Measurements from ENCODE around the gene ICAM4.
"Not testable (repeated sequence)": the region's sequence is repeated elsewhere in the genome, so short reads cannot be mapped to it uniquely, and the experiment has no call there.

ICAM4 gene

DNA sequence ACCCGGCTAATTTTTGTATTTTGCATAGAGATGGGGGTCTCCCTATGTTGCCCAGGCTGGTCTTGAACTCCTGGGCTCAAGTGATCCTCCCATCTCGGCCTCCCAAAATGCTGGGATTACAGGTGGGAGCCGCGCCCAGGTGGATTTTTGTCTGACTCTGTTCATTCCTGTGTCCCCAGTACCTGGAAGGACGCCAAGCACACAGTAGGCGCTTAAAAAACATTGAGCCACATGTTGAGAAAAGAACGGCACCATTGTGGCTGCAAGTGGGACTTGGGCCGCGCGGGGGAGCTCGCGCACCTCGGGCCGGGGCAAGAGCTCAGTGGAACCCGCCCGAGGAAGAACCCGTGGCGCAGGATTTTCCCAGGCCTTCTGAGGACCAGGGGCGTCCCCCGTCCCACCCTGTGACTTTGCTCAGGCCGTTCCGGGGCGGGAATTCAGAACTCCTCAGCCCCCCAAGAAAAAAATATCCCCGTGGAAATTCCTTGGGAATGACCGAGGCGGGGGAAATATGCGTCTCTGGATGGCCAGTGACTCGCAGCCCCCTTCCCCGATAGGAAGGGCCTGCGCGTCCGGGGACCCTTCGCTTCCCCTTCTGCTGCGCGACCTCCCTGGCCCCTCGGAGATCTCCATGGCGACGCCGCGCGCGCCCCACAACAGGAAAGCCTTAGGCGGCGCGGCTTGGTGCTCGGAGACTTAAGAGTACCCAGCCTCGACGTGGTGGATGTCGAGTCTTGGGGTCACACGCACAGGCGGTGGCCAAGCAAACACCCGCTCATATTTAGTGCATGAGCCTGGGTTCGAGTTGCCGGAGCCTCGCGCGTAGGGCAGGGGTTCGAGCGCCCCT, 17.2 kb upstream of the ICAM4 start:
- Histone ChIP-seq H3K9me3 (ENCODE audit: control insufficient read depth, insufficient read depth, low read depth, low read length) (no peaks in the 10 kb centered on the region), H3K36me3 (ENCODE audit: control insufficient read depth, insufficient read depth, low read length) (no peaks in the 10 kb centered on the region), H3K27ac (ENCODE audit: low read depth, low read length) (no peak overlapping the region), H3K27me3 (ENCODE audit: control insufficient read depth, insufficient read depth, low read length) (peaks cover 43% of the 10 kb centered on the region), H3K4me1 (ENCODE audit: control insufficient read depth, insufficient read depth, low read length) (peaks cover 8% of the 10 kb centered on the region), H3K9ac (ENCODE audit: low read length) (peak overlapping the region; percentile 3), H3K4me3 (ENCODE audit: low read depth, low read length) (peak overlapping the region; percentile 52)

DNA sequence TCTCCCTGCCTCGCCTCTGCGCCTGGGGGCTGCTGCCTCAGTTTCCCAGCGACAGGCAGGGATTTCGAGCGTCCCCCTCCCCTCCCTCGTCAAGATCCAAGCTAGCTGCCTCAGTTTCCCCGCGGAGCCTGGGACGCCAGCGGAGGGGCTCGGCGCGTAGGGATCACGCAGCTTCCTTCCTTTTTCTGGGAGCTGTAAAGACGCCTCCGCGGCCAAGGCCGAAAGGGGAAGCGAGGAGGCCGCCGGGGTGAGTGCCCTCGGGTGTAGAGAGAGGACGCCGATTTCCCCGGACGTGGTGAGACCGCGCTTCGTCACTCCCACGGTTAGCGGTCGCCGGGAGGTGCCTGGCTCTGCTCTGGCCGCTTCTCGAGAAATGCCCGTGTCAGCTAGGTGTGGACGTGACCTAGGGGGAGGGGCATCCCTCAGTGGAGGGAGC, 16.6 kb upstream of the ICAM4 start:
- Histone ChIP-seq H3K9ac (ENCODE audit: low read length) (peak overlapping the region; percentile 3), H3K36me3 (ENCODE audit: control insufficient read depth, insufficient read depth, low read length) (no peaks in the 10 kb centered on the region), H3K27ac (ENCODE audit: low read depth, low read length) (no peak overlapping the region)

DNA sequence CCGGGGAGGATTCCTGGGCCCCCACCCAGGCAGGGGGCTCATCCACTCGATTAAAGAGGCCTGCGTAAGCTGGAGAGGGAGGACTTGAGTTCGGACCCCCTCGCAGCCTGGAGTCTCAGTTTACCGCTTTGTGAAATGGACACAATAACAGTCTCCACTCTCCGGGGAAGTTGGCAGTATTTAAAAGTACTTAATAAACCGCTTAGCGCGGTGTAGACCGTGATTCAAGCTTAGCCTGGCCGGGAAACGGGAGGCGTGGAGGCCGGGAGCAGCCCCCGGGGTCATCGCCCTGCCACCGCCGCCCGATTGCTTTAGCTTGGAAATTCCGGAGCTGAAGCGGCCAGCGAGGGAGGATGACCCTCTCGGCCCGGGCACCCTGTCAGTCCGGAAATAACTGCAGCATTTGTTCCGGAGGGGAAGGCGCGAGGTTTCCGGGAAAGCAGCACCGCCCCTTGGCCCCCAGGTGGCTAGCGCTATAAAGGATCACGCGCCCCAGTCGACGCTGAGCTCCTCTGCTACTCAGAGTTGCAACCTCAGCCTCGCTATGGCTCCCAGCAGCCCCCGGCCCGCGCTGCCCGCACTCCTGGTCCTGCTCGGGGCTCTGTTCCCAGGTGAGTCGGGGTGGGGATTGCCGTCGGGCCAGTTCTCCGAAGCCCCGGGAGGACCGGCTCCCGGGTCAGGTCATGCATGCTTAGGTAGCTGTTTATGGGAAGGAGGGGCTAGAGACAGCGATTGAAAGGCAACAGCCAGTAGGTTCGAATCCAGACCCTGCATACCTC, 15.9 kb upstream of the ICAM4 start, which contains the start of gene ICAM1:
TSS of gene ICAM1 (plus strand) at position 505 of the 779 bp plus-strand sequence. CDS start at position 545, 40 bp downstream.
- no peaks in the 10 kb centered on the region for H3K9me3 ChIP-seq (ENCODE audit: control insufficient read depth, insufficient read depth, low read depth, low read length)
- peaks cover 8% of the 10 kb centered on the region for H3K4me1 ChIP-seq (ENCODE audit: control insufficient read depth, insufficient read depth, low read length)
- peaks cover 43% of the 10 kb centered on the region for H3K27me3 ChIP-seq (ENCODE audit: control insufficient read depth, insufficient read depth, low read length)
- peak within 1 kb of the TSS; percentile 52 for H3K4me3 ChIP-seq (ENCODE audit: low read depth, low read length)
- H3K9ac ChIP-seq (ENCODE audit: low read length), result peak within 1 kb of the TSS; percentile 3
- no peaks in the 10 kb centered on the region for H3K36me3 ChIP-seq (ENCODE audit: control insufficient read depth, insufficient read depth, low read length)
- no peak within 1 kb of the TSS for H3K27ac ChIP-seq (ENCODE audit: low read depth, low read length)

More for the DNA sequence above, 16.6 kb upstream of the ICAM4 start:
- peak overlapping the region; percentile 52 for H3K4me3 ChIP-seq (ENCODE audit: low read depth, low read length)
- peaks cover 8% of the 10 kb centered on the region for H3K4me1 ChIP-seq (ENCODE audit: control insufficient read depth, insufficient read depth, low read length)
- peaks cover 43% of the 10 kb centered on the region for H3K27me3 ChIP-seq (ENCODE audit: control insufficient read depth, insufficient read depth, low read length)
- no peaks in the 10 kb centered on the region for H3K9me3 ChIP-seq (ENCODE audit: control insufficient read depth, insufficient read depth, low read depth, low read length)

DNA sequence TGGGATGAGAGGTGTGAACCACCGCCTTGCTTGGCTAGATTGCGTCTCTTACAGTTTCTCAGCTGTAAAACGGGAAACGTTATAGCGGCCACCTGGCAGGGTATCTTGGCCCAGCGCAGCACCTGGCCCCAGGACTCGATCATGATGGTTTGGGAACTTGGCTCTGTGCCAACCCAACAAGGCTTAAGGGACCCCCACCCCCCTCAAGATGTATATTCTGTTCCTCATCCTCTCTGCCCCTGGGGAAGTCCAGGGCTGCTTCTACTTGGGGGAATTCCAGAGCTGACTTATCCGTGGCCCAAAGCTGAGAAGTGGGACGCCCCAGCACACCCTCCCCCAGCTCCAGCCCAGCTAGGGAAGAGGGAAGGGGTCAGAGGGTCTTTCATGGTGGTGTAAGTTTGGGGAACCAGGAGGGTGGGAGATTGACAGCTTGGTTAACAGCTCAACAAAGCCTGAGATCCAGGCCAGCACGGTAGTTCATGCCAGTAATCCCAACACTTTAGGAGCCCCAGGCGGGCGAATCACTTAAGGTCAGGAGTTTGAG, 15.1 kb upstream of the ICAM4 start:
- no peak overlapping the region for H3K27ac ChIP-seq (ENCODE audit: low read depth, low read length)
- H3K4me1 ChIP-seq (ENCODE audit: control insufficient read depth, insufficient read depth, low read length), result peaks cover 8% of the 10 kb centered on the region
- H3K9me3 ChIP-seq (ENCODE audit: control insufficient read depth, insufficient read depth, low read depth, low read length), result no peaks in the 10 kb centered on the region
- H3K9ac ChIP-seq (ENCODE audit: low read length), result no peak overlapping the region
- peak overlapping the region; percentile 52 for H3K4me3 ChIP-seq (ENCODE audit: low read depth, low read length)
- H3K36me3 ChIP-seq (ENCODE audit: control insufficient read depth, insufficient read depth, low read length), result no peaks in the 10 kb centered on the region
- peaks cover 43% of the 10 kb centered on the region for H3K27me3 ChIP-seq (ENCODE audit: control insufficient read depth, insufficient read depth, low read length)

DNA sequence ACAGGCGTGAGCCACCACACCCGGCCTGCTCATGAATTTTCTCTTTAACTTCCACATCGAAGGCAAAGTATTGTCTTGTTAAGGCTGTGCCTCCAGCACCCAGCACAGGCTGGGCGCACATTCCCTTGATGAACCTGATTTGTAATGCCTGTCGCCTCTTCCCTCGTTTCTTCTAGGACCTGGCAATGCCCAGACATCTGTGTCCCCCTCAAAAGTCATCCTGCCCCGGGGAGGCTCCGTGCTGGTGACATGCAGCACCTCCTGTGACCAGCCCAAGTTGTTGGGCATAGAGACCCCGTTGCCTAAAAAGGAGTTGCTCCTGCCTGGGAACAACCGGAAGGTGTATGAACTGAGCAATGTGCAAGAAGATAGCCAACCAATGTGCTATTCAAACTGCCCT, 12.2 kb upstream of the ICAM4 start:
- no peaks in the 10 kb centered on the region for H3K36me3 ChIP-seq (ENCODE audit: control insufficient read depth, insufficient read depth, low read length)
- H3K9me3 ChIP-seq (ENCODE audit: control insufficient read depth, insufficient read depth, low read depth, low read length), result no peaks in the 10 kb centered on the region
- H3K4me3 ChIP-seq (ENCODE audit: low read depth, low read length), result no peak overlapping the region
- no peak overlapping the region for H3K27ac ChIP-seq (ENCODE audit: low read depth, low read length)
- peaks cover 33% of the 10 kb centered on the region for H3K27me3 ChIP-seq (ENCODE audit: control insufficient read depth, insufficient read depth, low read length)
- no peak overlapping the region for H3K9ac ChIP-seq (ENCODE audit: low read length)
- peaks cover 8% of the 10 kb centered on the region for H3K4me1 ChIP-seq (ENCODE audit: control insufficient read depth, insufficient read depth, low read length)

DNA sequence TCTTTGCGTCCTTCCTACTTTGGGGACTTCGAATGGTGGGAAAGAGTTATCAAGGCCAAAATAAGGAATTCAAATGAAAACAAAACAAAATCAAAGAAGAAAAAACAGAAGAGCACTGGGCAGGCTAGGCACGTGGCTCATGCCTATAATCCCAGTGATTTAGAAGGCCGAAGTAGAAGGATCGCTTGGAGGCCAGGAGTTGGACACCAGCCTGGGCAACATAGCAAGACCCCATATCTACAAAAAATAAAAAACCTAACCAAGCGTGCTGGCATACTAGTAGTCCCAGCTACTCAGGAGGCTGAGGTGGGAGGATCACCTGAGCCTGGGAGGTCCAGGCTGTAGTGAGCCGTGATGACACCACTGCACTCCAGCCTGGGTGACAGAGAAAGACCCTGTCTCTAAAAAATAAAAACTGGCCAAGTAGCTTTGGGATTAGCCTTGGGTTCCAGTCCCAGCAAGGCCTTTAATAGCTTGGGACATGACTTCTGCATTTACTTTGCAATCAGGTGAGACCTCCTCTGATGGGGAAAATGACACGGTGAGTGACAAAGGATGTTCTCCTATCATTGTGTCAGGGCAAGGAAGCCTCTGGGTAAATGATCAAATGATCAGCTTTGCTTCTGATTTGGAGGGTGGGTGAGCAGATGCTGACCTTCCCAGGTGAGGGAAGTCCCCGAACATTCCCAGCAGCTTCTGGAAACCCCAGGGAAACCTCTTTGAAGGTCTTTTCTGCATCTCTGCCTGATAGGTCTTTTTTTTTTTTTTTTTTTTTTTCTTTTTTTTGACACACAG, 8.8 kb upstream of the ICAM4 start:
- Histone ChIP-seq H3K9ac (ENCODE audit: low read length) (no peak overlapping the region), H3K27ac (ENCODE audit: low read depth, low read length) (no peak overlapping the region), H3K9me3 (ENCODE audit: control insufficient read depth, insufficient read depth, low read depth, low read length) (no peaks in the 10 kb centered on the region), H3K4me1 (ENCODE audit: control insufficient read depth, insufficient read depth, low read length) (no peaks in the 10 kb centered on the region), H3K36me3 (ENCODE audit: control insufficient read depth, insufficient read depth, low read length) (no peaks in the 10 kb centered on the region), H3K4me3 (ENCODE audit: low read depth, low read length) (no peak overlapping the region), H3K27me3 (ENCODE audit: control insufficient read depth, insufficient read depth, low read length) (0 out of 2 replicates have a peak, but pooled peaks cover under 1% of the 10 kb centered on the region)

DNA sequence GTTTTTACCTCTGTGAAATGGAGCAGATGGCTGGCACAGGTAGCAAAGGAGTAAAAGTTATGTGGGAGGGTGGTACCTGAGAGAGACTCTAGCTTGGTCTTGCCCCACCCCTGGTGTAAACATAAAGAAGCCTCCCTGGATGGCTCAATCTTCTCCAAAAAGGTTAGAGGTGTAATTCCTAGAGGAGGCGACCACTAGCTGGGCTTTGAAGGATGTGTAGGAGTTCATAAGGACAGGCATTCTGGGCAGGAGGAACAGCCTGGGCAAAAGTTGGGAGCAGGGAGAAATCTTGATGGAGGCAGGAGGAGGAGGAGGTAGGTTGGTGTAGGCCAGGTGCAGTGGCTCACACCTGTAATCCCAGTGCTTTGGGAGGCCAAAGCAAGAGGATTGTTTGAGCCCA, 7.8 kb upstream of the ICAM4 start:
- Histone ChIP-seq H3K36me3 (ENCODE audit: control insufficient read depth, insufficient read depth, low read length) (no peaks in the 10 kb centered on the region), H3K27me3 (ENCODE audit: control insufficient read depth, insufficient read depth, low read length) (no peaks in the 10 kb centered on the region), H3K9me3 (ENCODE audit: control insufficient read depth, insufficient read depth, low read depth, low read length) (no peaks in the 10 kb centered on the region), H3K4me3 (ENCODE audit: low read depth, low read length) (no peak overlapping the region), H3K9ac (ENCODE audit: low read length) (no peak overlapping the region), H3K27ac (ENCODE audit: low read depth, low read length) (no peak overlapping the region), H3K4me1 (ENCODE audit: control insufficient read depth, insufficient read depth, low read length) (no peaks in the 10 kb centered on the region)

DNA sequence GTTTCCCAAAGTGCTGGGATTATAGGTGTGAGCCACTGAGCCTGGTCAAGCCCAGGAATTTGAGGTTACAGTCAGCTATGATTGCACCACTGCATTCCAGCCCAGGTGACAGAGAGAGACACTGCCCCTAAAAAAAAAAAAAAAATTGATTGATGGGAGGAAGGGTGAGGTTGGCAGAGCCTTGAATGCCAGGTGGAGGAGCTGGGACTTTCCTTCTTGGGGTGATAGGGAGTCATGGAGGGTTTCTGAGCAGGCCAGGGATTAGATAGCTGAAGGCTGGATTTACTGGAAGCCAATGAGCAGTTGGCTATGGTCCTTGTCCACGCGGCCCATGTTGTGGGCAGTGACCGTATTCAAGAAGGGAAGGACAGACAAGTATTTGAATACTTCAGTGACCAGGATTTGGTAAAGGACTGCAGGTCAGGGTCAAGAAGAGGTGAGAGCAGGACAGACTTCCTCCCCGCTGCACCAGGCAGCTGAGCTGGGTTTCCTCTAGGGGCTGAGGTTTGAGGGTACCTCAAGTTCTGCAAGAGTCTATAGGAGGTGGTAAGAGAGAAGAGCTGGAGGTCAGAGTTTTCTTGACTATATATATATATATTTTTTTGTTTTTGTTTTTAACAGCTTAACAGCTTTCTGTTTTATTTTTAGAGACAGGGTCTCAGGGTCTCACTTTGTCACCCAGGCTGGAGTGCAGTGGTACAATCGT, 6.9 kb upstream of the ICAM4 start:
- Histone ChIP-seq H3K4me1 (ENCODE audit: control insufficient read depth, insufficient read depth, low read length) (no peaks in the 10 kb centered on the region), H3K36me3 (ENCODE audit: control insufficient read depth, insufficient read depth, low read length) (no peaks in the 10 kb centered on the region), H3K9me3 (ENCODE audit: control insufficient read depth, insufficient read depth, low read depth, low read length) (no peaks in the 10 kb centered on the region), H3K4me3 (ENCODE audit: low read depth, low read length) (no peak overlapping the region), H3K9ac (ENCODE audit: low read length) (no peak overlapping the region), H3K27me3 (ENCODE audit: control insufficient read depth, insufficient read depth, low read length) (no peaks in the 10 kb centered on the region), H3K27ac (ENCODE audit: low read depth, low read length) (no peak overlapping the region)

DNA sequence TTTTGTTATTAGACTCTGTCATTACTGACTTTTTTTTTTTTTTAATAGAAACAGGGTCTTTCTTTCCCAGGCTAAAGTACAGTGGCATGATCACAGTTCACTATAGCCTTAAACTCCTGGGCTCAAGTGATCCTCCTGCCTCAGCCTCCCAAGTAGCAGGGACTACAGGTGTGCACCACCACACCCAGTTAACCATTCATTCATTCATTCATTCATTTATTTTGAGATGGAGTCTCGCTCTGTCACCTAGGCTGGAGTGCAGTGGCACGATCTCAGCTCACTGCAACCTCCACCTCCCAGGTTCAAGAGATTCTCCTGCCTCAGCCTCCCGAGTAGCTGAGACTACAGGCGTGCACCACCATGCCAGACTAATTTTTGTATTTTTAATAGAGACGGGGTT, 4.7 kb upstream of the ICAM4 start:
- not testable (repeated sequence) for H3K36me3 ChIP-seq (ENCODE audit: control insufficient read depth, insufficient read depth, low read length); H3K27me3 ChIP-seq (ENCODE audit: control insufficient read depth, insufficient read depth, low read length); H3K9me3 ChIP-seq (ENCODE audit: control insufficient read depth, insufficient read depth, low read depth, low read length); H3K9ac ChIP-seq (ENCODE audit: low read length); H3K4me1 ChIP-seq (ENCODE audit: control insufficient read depth, insufficient read depth, low read length); H3K27ac ChIP-seq (ENCODE audit: low read depth, low read length); H3K4me3 ChIP-seq (ENCODE audit: low read depth, low read length)

All from HUES6 (cell line).